K562 (cell line): ENCODE results near the gene EPHB6. TPM values are rescaled to one million over a fixed set of nuclear protein-coding genes. Genes with fewer than 3 reads are reported as not detected.

Source experiments
- ATAC-seq: fragments of 200-7000 bp; cut with Tn5 transposase; 3 replicates; pipeline ENCODE4 v1.9.1; 2020; ENCODE audit warnings: moderate library complexity
- BruUV-seq: library from RNA; stranded (reverse); fragments of 400-500 nt; replicated peaks from 2 replicates; lab custom pipeline; 2021; lab: Mats Ljungman, UMichigan
- CTCF ChIA-PET: fragments of 300-600 bp; formaldehyde crosslinking; extraction: SDS; loops from one replicate; lab custom pipeline; 2021; ENCODE audit warnings: low intra/inter-chr PET ratio; lab: Yijun Ruan, JAX
- POLR2A ChIA-PET: fragments of 300-600, 350-650 bp; sonication (Branson Sonifier 250); formaldehyde crosslinking; extraction: SDS; loops from one replicate; lab custom pipeline; 2021; ENCODE audit warnings: antibody characterized with exemption, inconsistent platforms; lab: Yijun Ruan, JAX
- DNase-seq, 4 experiments: peaks; one replicate each; pipeline versions ENCODE4 v3.0.0 to v3.0.0-alpha.2; 2011 to 2018; ENCODE audit warnings: low spot score in 3 of 4, mixed read lengths in 3 of 4; ENCODE audit errors: extremely low read depth in 1 of 4
- FAIRE-seq: peaks from 2 replicates; lab custom pipeline; 2011; peaks lifted over from hg19 to GRCh38; lab: Jason Lieb, UNC
- H2AFZ ChIP-seq: 2 replicates; pipeline ENCODE4 v1.6.0; 2011; ENCODE audit warnings: low read depth, low read length, control low read depth, inconsistent platforms
- H3K27ac ChIP-seq: fragments of 200-600 bp; 3 replicates; pipeline ENCODE4 v1.8.0; 2011; ENCODE audit warnings: low read depth, mild to moderate bottlenecking, control low read depth, inconsistent platforms, low read length, moderate library complexity, mixed read lengths; ENCODE audit errors: extremely low read depth
- H3K27me3 ChIP-seq, 2 experiments: fragments of 300-600 bp in 1 of 2; 2 replicates in 1 of 2; 3 replicates in 1 of 2; pipeline versions ENCODE4 v1.6.0 to v1.8.0; 2011; ENCODE audit warnings: inconsistent platforms in 2 of 2, low read length in 2 of 2, mild to moderate bottlenecking in 1 of 2, mixed read lengths in 1 of 2, moderate library complexity in 1 of 2; ENCODE audit not compliant: control insufficient read depth in 2 of 2, insufficient read depth in 2 of 2
- H3K36me3 ChIP-seq: fragments of 300-600 bp; 3 replicates; pipeline ENCODE4 v1.8.0; 2011; ENCODE audit warnings: mild to moderate bottlenecking, low read length, inconsistent platforms; ENCODE audit not compliant: control insufficient read depth, insufficient read depth
- H3K4me1 ChIP-seq, 2 experiments: fragments of 200-600 bp in 1 of 2; replicated peaks in 1 of 2; 2 replicates in 1 of 2; 3 replicates in 1 of 2; pipeline versions ENCODE4 v1.5.1 to v1.8.0; 2011; ENCODE audit warnings: inconsistent platforms in 2 of 2, low read length in 2 of 2, mild to moderate bottlenecking in 1 of 2, mixed read lengths in 1 of 2, moderate library complexity in 1 of 2; ENCODE audit not compliant: control insufficient read depth in 2 of 2, insufficient read depth in 2 of 2
- H3K4me2 ChIP-seq: 2 replicates; pipeline ENCODE4 v1.6.1; 2011; ENCODE audit warnings: low read length, control low read depth, inconsistent platforms, mixed read lengths; ENCODE audit not compliant: insufficient read depth
- H3K4me3 ChIP-seq: fragments of 200-600 bp; sonication (generic), shearing (Covaris generic); 2 replicates; pipeline ENCODE4 v1.5.1; 2016; ENCODE audit warnings: control low read depth, inconsistent platforms
- H3K79me2 ChIP-seq: fragments of 200-600 bp; 3 replicates; pipeline ENCODE4 v1.8.0; 2011; ENCODE audit warnings: low read length, inconsistent platforms; ENCODE audit not compliant: control insufficient read depth, insufficient read depth
- H3K9ac ChIP-seq, 2 experiments: 2 replicates each; pipeline versions ENCODE4 v1.6.0 to v1.6.1; 2011; ENCODE audit warnings: low read depth in 2 of 2, low read length in 2 of 2, control low read depth in 1 of 2, inconsistent platforms in 1 of 2, mild to moderate bottlenecking in 1 of 2, mixed read lengths in 1 of 2; ENCODE audit not compliant: insufficient read depth in 1 of 2
- H3K9me1 ChIP-seq: one replicate; pipeline ENCODE4 v1.6.0; 2011; ENCODE audit warnings: inconsistent platforms, mild to moderate bottlenecking, low read length, moderate library complexity; ENCODE audit not compliant: control insufficient read depth, insufficient read depth
- H3K9me3 ChIP-seq: replicated peaks from 2 replicates; pipeline ENCODE4 v1.5.1; 2011; ENCODE audit warnings: low read depth, low read length, inconsistent platforms; ENCODE audit not compliant: control insufficient read depth, insufficient read depth
- H4K20me1 ChIP-seq: replicated peaks from 2 replicates; pipeline ENCODE4 v1.6.1; 2011; ENCODE audit warnings: low read length, inconsistent platforms, mixed read lengths; ENCODE audit not compliant: control insufficient read depth, insufficient read depth
- ETV6 ChIP-seq, 3 experiments: fragments of 150-350 bp in 1 of 3; sonication (generic) in 1 of 3; formaldehyde crosslinking in 1 of 3; IDR thresholded peaks; 2 replicates each; pipeline versions ENCODE4 v1.6.1 to v1.8.0; 2014 to 2022; ENCODE audit warnings: borderline replicate concordance in 2 of 3, low read depth in 2 of 3, antibody characterized with exemption in 1 of 3, low read length in 1 of 3, mild to moderate bottlenecking in 1 of 3, missing genetic modification reagents in 1 of 3
- HDAC1 ChIP-seq, 2 experiments: fragments of 450-650 bp; IDR thresholded peaks; 2 replicates each; pipeline ENCODE4 v1.6.1; 2016 to 2017; ENCODE audit warnings: inconsistent platforms in 1 of 2, mild to moderate bottlenecking in 1 of 2, moderate library complexity in 1 of 2
- HSF4 ChIP-seq: fragments of 250-450 bp; sonication (Bioruptor Pico); IDR thresholded peaks from 2 replicates; pipeline ENCODE4 v2.1.2; 2022; ENCODE audit warnings: mild to moderate bottlenecking, moderate library complexity, borderline replicate concordance
- RB1 ChIP-seq: fragments of 450-650 bp; IDR thresholded peaks from 2 replicates; pipeline ENCODE4 v1.6.1; 2017; ENCODE audit warnings: low read depth, mild to moderate bottlenecking
- ZNF143 ChIP-seq: sonication (generic); formaldehyde crosslinking; IDR thresholded peaks from 2 replicates; pipeline ENCODE4 v1.9.0; 2022; ENCODE audit warnings: mild to moderate bottlenecking, missing genetic modification reagents
- ZNF224 ChIP-seq: sonication (generic); formaldehyde crosslinking; IDR thresholded peaks from 2 replicates; pipeline ENCODE4 v1.8.0; 2022; ENCODE audit warnings: mild to moderate bottlenecking, missing genetic modification reagents
- WGBS: fragments of 100-300 bp; shearing (Covaris generic); methylation state at CpG from one replicate; pipeline ENCODE4 v1.1.6; 2016; ENCODE audit warnings: low coverage, mixed read lengths; ENCODE audit not compliant: insufficient coverage; ENCODE audit errors: missing lambda C conversion rate; 5-methylcytosine and 5-hydroxymethylcytosine counted together
- in situ Hi-C: fragments of 300-500 bp; cut with MboI; formaldehyde crosslinking; loops from 4 replicates; pipeline ENCODE4 v1.15.0; 2018; ENCODE audit warnings: inconsistent platforms, mixed read lengths
- intact Hi-C: fragments of 100-400 bp; cut with micrococcal nuclease; formaldehyde crosslinking; loops from 2 replicates; pipeline ENCODE4 v1.14.2; 2022
- polyA plus RNA-seq, 8 experiments: library from polyadenylated mRNA; depleted of rRNA in 4 of 8; stranded (reverse) in 5 of 8; unstranded in 3 of 8; fragments of >200 nt; fragmentation: Nextera tagmentation in 2 of 8; fragmentation: Illumina TruSeq in 1 of 8; extraction: Ambion mirVana in 2 of 8; extraction: Trizol in 1 of 8; gene quantifications; 2 replicates each; pipeline versions ENCODE4 v1.2.1 to v1.2.3, GENCODE V29; 2011 to 2014; ENCODE audit warnings: inconsistent platforms in 1 of 8, missing spikeins in 1 of 8
- total RNA-seq, 7 experiments: library from RNA; depleted of rRNA in 6 of 7; stranded (reverse); fragments of >200 nt in 6 of 7; fragmentation: Illumina TruSeq in 2 of 7; extraction: Trizol in 2 of 7; gene quantifications; 2 replicates each; pipeline versions ENCODE4 v1.2.1 to v1.2.3, GENCODE V29; 2011 to 2021; ENCODE audit warnings: low replicate concordance in 1 of 7
- TF ChIP-seq, protein P1 (sequence below): sonication (generic); formaldehyde crosslinking; IDR thresholded peaks from 2 replicates; pipeline ENCODE4 v1.8.0; 2023; ENCODE audit warnings: mild to moderate bottlenecking, missing genetic modification reagents
- TF ChIP-seq, protein P2 (sequence below): fragments of 450-650 bp; formaldehyde crosslinking; IDR thresholded peaks from 2 replicates; pipeline ENCODE4 v1.4.0; 2022; ENCODE audit warnings: missing genetic modification characterization

Gene EPHB6
- total and polyA plus RNA-seq, 9 of the 15 experiments (the other 6 are each of a cell fraction or from before 2014, with no cell fraction given) = 1.4 to 123 (median 7.6) TPM

DNA sequence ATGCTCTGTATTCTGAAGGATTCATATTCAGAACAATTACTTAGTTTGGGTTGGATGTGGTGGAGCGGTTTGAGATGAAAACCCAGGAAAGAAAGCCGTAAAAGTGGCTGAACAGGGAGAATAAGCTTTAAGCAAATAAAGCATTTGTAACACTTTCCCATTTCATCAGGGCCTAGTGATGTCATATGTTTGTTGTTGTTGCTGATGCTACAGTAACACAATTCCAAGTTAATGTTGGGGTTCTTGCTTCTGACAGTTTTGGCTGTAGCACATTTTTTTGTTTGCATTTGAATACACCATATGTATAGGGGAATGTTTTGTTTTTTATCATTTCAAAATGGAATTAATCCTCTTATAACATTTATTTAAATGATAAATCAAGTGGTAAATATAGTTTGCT, 40.4 kb upstream of the EPHB6 start:
- FAIRE-seq = no peak
- ChIA-PET CTCF (no interaction called here), POLR2A (no interaction called here)
- 5% methylated on average over 2 of the region's 2 CpGs for WGBS
- H2AFZ ChIP-seq = no peak overlapping the region
- no peaks in the 10 kb centered on the region for H3K9me3 ChIP-seq
- H3K27me3 ChIP-seq = peaks cover 1 to 6% of the 10 kb centered on the region in 2 experiments; a peak in 4 of 5 replicates
- DNase-seq = no peak
- intact Hi-C loops = loop anchor here (10.0 kb wide), 1 partner anchor 180 kb away; no protein-coding TSS in a partner anchor
- H3K79me2 ChIP-seq = no peaks in the 10 kb centered on the region
- H3K4me2 ChIP-seq = no peak overlapping the region
- no peaks in the 10 kb centered on the region for H3K36me3 ChIP-seq
- no peaks in the 10 kb centered on the region for H3K9me1 ChIP-seq
- H3K4me3 ChIP-seq = no peak overlapping the region
- H3K4me1 ChIP-seq = peaks cover 0 to 14% of the 10 kb centered on the region in 2 experiments; a peak in 3 of 5 replicates
- in situ Hi-C loops = no loop called here
- BruUV-seq = no TSS peak
- H3K27ac ChIP-seq = no peak overlapping the region
- TF ChIP-seq, protein P1, sequence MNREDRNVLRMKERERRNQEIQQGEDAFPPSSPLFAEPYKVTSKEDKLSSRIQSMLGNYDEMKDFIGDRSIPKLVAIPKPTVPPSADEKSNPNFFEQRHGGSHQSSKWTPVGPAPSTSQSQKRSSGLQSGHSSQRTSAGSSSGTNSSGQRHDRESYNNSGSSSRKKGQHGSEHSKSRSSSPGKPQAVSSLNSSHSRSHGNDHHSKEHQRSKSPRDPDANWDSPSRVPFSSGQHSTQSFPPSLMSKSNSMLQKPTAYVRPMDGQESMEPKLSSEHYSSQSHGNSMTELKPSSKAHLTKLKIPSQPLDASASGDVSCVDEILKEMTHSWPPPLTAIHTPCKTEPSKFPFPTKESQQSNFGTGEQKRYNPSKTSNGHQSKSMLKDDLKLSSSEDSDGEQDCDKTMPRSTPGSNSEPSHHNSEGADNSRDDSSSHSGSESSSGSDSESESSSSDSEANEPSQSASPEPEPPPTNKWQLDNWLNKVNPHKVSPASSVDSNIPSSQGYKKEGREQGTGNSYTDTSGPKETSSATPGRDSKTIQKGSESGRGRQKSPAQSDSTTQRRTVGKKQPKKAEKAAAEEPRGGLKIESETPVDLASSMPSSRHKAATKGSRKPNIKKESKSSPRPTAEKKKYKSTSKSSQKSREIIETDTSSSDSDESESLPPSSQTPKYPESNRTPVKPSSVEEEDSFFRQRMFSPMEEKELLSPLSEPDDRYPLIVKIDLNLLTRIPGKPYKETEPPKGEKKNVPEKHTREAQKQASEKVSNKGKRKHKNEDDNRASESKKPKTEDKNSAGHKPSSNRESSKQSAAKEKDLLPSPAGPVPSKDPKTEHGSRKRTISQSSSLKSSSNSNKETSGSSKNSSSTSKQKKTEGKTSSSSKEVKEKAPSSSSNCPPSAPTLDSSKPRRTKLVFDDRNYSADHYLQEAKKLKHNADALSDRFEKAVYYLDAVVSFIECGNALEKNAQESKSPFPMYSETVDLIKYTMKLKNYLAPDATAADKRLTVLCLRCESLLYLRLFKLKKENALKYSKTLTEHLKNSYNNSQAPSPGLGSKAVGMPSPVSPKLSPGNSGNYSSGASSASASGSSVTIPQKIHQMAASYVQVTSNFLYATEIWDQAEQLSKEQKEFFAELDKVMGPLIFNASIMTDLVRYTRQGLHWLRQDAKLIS (CRISPR knock-in tag) = no peak
- TF ChIP-seq, protein P2, sequence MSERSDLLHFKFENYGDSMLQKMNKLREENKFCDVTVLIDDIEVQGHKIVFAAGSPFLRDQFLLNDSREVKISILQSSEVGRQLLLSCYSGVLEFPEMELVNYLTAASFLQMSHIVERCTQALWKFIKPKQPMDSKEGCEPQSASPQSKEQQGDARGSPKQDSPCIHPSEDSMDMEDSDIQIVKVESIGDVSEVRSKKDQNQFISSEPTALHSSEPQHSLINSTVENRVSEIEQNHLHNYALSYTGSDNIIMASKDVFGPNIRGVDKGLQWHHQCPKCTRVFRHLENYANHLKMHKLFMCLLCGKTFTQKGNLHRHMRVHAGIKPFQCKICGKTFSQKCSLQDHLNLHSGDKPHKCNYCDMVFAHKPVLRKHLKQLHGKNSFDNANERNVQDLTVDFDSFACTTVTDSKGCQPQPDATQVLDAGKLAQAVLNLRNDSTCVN (CRISPR knock-in tag) = no peak
- no peak for TF ChIP-seq HSF4 (CRISPR knock-in tag)
- TF ChIP-seq ZNF143 (CRISPR knock-in tag) = no peak
- no peak for TF ChIP-seq ETV6 (IDR thresholded peaks at IDR 0.05; ENCODE audit: borderline replicate concordance in 1 of 2, low read depth in 2 of 2, low read length in 1 of 2)
- no peak for TF ChIP-seq ETV6 (CRISPR knock-in tag; IDR thresholded peaks at IDR 0.05; ENCODE audit: borderline replicate concordance)
- TF ChIP-seq RB1 = no peak
- TF ChIP-seq HDAC1 (IDR thresholded peaks at IDR 0.05) = no peak
- no peak for TF ChIP-seq ZNF224
- TF ChIP-seq, all 486 proteins: peak for 0
- ATAC-seq = no peak
- no peak overlapping the region for H3K9ac ChIP-seq
- no peaks in the 10 kb centered on the region for H4K20me1 ChIP-seq
